ENCODE results near the gene CASP10.

DNA sequence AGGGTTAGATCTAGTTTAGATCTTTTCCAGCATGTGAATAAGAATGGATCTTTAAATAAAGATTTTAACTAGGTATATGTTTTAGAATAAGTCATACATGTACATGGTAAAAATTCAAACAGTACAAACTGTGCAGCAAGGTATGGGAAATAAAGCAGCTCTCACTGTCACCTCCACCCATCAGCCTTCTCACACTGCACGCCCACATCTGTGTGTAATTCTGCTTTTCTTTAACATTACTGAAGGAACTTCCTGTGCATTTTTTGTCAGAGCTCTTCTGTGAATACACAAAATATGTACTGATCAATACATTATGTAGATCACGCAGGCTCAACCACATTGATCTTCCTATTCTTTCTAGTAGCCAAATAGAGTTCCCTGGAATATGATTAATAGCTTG, 80.8 kb downstream of the CASP10 start:
- TF ChIP-seq, protein P1, sequence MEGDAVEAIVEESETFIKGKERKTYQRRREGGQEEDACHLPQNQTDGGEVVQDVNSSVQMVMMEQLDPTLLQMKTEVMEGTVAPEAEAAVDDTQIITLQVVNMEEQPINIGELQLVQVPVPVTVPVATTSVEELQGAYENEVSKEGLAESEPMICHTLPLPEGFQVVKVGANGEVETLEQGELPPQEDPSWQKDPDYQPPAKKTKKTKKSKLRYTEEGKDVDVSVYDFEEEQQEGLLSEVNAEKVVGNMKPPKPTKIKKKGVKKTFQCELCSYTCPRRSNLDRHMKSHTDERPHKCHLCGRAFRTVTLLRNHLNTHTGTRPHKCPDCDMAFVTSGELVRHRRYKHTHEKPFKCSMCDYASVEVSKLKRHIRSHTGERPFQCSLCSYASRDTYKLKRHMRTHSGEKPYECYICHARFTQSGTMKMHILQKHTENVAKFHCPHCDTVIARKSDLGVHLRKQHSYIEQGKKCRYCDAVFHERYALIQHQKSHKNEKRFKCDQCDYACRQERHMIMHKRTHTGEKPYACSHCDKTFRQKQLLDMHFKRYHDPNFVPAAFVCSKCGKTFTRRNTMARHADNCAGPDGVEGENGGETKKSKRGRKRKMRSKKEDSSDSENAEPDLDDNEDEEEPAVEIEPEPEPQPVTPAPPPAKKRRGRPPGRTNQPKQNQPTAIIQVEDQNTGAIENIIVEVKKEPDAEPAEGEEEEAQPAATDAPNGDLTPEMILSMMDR (IDR thresholded peaks at IDR 0.05 in 4 of 5, conservative IDR thresholded peaks at IDR 0.05 in 1 of 5), result no peak
- TF ChIP-seq POLR2A (IDR thresholded peaks at IDR 0.05), result no peak

Measured in gastrocnemius medialis (tissue), 4 donors.